Stimulated activated naive B cell treated with anti-CD40 and anti-IgM and Interleukin-4, amounts not matched to agents 10 μg/mL and 1 μg/mL and 100 μg/mL, for 72 hours (primary cell): ENCODE measurements around the gene SHROOM1.
A peak's percentile ranks its signal among the peaks of the same experiment; 100 is the strongest.

Source experiments
- ATAC-seq, 2 donors: fragments of 150-1000 bp; cut with Tn5 transposase; replicated peaks; 2 replicates each; pipeline ENCODE4 v1.10.0; 2021; ENCODE audit warnings: moderate library complexity in 1 of 2
- DNase-seq: peaks from one replicate; pipeline ENCODE4 v3.0.0; 2021
- H3K27ac Mint-ChIP-seq: one replicate; pipeline ENCODE4 v1.8.0; 2022; ENCODE audit warnings: mild to moderate bottlenecking, mixed read lengths
- H3K27me3 Mint-ChIP-seq, 2 donors: one replicate each; pipeline ENCODE4 v1.8.0; 2022; ENCODE audit warnings: mixed read lengths in 2 of 2
- H3K36me3 Mint-ChIP-seq, 2 donors: one replicate each; pipeline ENCODE4 v1.8.0; 2022; ENCODE audit warnings: mixed read lengths in 2 of 2, mild to moderate bottlenecking in 1 of 2
- H3K4me1 Mint-ChIP-seq, 2 donors: one replicate each; pipeline ENCODE4 v1.8.0; 2022; ENCODE audit warnings: mixed read lengths in 2 of 2, mild to moderate bottlenecking in 1 of 2
- H3K4me3 Mint-ChIP-seq, 2 donors: one replicate each; pipeline ENCODE4 v1.8.0; 2022; ENCODE audit warnings: mild to moderate bottlenecking in 2 of 2, mixed read lengths in 2 of 2, moderate library complexity in 1 of 2
- H3K9me3 Mint-ChIP-seq, 2 donors: one replicate each; pipeline ENCODE4 v1.8.0; 2022; ENCODE audit warnings: mixed read lengths in 2 of 2, mild to moderate bottlenecking in 1 of 2

Gene SHROOM1, protein sequence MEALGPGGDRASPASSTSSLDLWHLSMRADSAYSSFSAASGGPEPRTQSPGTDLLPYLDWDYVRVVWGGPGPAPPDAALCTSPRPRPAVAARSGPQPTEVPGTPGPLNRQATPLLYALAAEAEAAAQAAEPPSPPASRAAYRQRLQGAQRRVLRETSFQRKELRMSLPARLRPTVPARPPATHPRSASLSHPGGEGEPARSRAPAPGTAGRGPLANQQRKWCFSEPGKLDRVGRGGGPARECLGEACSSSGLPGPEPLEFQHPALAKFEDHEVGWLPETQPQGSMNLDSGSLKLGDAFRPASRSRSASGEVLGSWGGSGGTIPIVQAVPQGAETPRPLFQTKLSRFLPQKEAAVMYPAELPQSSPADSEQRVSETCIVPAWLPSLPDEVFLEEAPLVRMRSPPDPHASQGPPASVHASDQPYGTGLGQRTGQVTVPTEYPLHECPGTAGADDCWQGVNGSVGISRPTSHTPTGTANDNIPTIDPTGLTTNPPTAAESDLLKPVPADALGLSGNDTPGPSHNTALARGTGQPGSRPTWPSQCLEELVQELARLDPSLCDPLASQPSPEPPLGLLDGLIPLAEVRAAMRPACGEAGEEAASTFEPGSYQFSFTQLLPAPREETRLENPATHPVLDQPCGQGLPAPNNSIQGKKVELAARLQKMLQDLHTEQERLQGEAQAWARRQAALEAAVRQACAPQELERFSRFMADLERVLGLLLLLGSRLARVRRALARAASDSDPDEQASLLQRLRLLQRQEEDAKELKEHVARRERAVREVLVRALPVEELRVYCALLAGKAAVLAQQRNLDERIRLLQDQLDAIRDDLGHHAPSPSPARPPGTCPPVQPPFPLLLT

DNA sequence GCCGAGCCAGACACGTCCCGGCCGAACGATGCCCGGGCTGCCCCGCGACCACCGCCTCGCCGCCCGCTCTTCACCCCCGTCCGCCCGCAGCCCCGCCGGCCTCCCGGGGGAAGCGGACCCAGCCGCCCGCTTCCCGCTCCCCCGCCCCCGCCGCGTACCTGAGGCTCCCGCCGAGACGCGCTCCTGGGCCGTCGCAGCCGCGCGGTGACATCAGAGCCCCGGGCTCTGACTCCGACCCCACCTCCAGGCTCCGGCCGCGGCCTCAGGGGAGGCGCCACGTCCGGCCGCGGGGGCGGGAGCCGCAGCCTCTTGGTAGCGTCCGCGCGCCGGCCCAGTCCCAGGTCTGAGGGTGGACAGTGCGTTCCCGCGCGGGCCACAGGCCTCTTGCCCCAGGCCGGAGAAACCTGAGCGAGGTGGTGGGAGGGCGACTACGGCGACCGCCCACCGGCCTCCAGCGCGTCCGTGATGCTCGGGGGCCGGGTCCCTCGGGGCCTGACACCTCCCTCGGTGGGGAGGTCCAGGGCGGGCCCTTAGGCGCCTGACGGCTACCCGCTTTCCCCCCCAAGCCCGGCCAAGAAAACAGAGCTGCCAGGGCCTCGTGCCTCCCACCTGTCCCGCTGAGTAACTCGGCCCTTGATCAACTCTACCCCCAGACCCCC lies at the start of gene SHROOM1:
Gene SHROOM1, minus strand, starts transcription at position 212 of the 659 bp plus-strand sequence. CDS start 4,507 bp downstream, outside the sequence.
- DNase-seq = peak; percentile 32

GRCh38 chr5:132877938-132878337 lies 47.5 kb upstream of the SHROOM1 start:
- Mint-ChIP-seq H3K9me3 (no peaks in the 10 kb centered on the region), H3K27me3 (no peaks in the 10 kb centered on the region), H3K27ac (peak overlapping the region; percentile 20), H3K36me3 (peaks cover 18 to 35% of the 10 kb centered on the region in 2 donors), H3K4me1 (peaks cover 0 to 2% of the 10 kb centered on the region in 2 donors), H3K4me3 (no peak overlapping the region)
- no peak for DNase-seq
- no peak for ATAC-seq

More for the DNA sequence above, at the start of gene SHROOM1:
- ATAC-seq = peak; percentile 65 to 69
- Mint-ChIP-seq H3K9me3 (no peaks in the 10 kb centered on the region), H3K27me3 (peaks cover 37 to 49% of the 10 kb centered on the region in 2 donors), H3K36me3 (peaks cover 0 to 6% of the 10 kb centered on the region in 2 donors), H3K4me3 (peak within 1 kb of the TSS; percentile 87 to 93), H3K27ac (peak within 1 kb of the TSS; percentile 93), H3K4me1 (peaks cover 8 to 27% of the 10 kb centered on the region in 2 donors)

DNA sequence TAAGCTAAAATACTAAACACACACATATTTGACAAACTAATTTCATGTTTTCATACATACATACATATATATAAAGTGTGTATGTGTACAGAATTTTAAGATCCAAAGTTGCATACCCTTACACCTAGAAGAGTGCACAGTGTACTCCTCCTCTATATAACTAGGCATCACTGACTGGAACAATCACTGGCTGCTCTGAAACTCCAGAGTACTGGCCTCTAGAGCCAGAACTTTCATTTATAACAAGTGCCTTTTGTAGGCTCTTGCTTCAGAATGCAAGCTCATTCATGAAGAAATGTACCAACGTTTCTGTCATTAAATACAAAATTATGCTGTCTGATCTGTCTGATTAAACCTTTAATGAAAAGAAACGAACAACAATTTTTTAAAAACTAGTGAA lies 47.0 kb upstream of the SHROOM1 start:
- Mint-ChIP-seq H3K9me3 (no peaks in the 10 kb centered on the region), H3K4me3 (no peak overlapping the region), H3K4me1 (peaks cover 0 to 2% of the 10 kb centered on the region in 2 donors), H3K27ac (no peak overlapping the region), H3K27me3 (no peaks in the 10 kb centered on the region), H3K36me3 (peaks cover 16 to 37% of the 10 kb centered on the region in 2 donors)
- ATAC-seq (no peak), DNase-seq (no peak)

DNA sequence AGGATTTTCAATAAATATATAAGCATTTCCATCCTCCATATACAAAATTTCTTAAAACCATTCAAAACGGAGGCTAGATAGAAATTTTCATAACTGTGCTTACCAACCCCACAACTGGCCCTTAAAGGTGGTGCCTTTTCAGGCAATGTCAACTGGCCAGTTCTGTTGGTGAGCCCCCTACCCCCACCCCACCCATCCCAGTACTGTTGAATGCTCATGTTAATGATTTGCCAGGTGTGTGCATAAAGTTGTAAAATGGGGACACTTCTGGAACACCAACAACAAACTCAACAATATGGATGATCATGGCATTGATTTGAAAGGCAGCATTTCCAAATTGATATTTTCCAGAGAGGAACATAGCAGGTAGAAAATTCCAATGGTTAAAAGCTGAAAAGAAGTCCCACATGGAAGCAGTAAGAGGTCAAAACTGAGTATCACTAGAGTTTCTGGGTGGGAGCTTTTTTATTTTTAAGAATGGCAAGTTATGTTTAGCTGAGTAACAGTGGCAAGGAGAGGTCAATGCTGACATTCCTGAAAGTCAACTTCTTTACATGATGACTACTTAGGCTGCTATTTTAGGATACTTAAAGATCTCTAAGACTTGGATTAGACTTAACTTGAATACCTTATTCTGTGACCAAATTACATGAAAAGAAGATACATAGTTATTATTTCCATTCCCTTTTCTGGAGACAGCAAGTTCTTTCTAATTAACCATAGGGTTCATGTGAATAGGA lies 45.7 kb upstream of the SHROOM1 start:
- DNase-seq (no peak), ATAC-seq (no peak)
- peaks cover 15 to 40% of the 10 kb centered on the region in 2 donors for H3K36me3 Mint-ChIP-seq
- no peaks in the 10 kb centered on the region for H3K9me3 Mint-ChIP-seq
- H3K4me3 Mint-ChIP-seq = no peak overlapping the region
- H3K4me1 Mint-ChIP-seq = peaks cover 0 to 2% of the 10 kb centered on the region in 2 donors
- H3K27me3 Mint-ChIP-seq = no peaks in the 10 kb centered on the region
- no peak overlapping the region for H3K27ac Mint-ChIP-seq

DNA sequence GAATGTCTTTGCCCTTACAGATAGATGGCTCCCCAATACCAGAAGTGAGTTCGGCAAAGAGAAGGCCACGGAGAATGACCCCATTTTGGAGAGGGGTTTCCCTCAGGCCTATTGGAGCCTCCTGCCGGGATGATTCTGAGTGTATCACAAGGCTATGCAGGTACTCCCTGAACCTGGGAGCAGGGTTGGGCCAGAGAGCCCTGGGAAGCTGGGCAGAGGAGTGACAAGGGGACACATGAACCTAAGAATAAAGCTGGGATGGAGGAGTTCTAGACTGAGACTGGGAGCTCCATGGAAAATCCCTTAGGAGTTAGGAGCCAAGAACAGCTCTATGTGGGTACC lies 43.5 kb upstream of the SHROOM1 start:
- no peaks in the 10 kb centered on the region for H3K27me3 Mint-ChIP-seq
- H3K27ac Mint-ChIP-seq = peak overlapping the region; percentile 37
- no peaks in the 10 kb centered on the region for H3K9me3 Mint-ChIP-seq
- H3K4me3 Mint-ChIP-seq = no peak overlapping the region
- DNase-seq (no peak), ATAC-seq (no peak)
- peaks cover 3 to 6% of the 10 kb centered on the region in 2 donors for H3K4me1 Mint-ChIP-seq
- peaks cover 22 to 47% of the 10 kb centered on the region in 2 donors for H3K36me3 Mint-ChIP-seq

GRCh38 chr5:132873119-132873929 lies 42.9 kb upstream of the SHROOM1 start, which contains the start of gene LEAP2:
Gene LEAP2, plus strand, starts transcription at chr5:132873668. Its CDS starts 27 bp downstream, at chr5:132873695.
- H3K36me3 Mint-ChIP-seq = peaks cover 20 to 44% of the 10 kb centered on the region in 2 donors

GRCh38 chr5:132872788-132873118 lies 42.3 kb upstream of the SHROOM1 start:
- Mint-ChIP-seq H3K9me3 (no peaks in the 10 kb centered on the region), H3K36me3 (peaks cover 19 to 39% of the 10 kb centered on the region in 2 donors), H3K27ac (peak overlapping the region; percentile 73), H3K4me3 (no peak overlapping the region), H3K27me3 (no peaks in the 10 kb centered on the region), H3K4me1 (peaks cover 5 to 11% of the 10 kb centered on the region in 2 donors)
- ATAC-seq (no peak), DNase-seq (no peak)

More at GRCh38 chr5:132873119-132873929, 42.9 kb upstream of the SHROOM1 start, which contains the start of gene LEAP2:
- H3K27ac Mint-ChIP-seq = peak within 1 kb of the TSS; percentile 73
- H3K4me3 Mint-ChIP-seq = no peak within 1 kb of the TSS
- ATAC-seq = no peak
- peaks cover 5 to 6% of the 10 kb centered on the region in 2 donors for H3K4me1 Mint-ChIP-seq
- H3K9me3 Mint-ChIP-seq = no peaks in the 10 kb centered on the region
- DNase-seq = no peak
- H3K27me3 Mint-ChIP-seq = no peaks in the 10 kb centered on the region

GRCh38 chr5:132871459-132872284 lies 41.2 kb upstream of the SHROOM1 start:
- Mint-ChIP-seq H3K27me3 (no peaks in the 10 kb centered on the region), H3K27ac (peak overlapping the region; percentile 25), H3K36me3 (peaks cover 21 to 39% of the 10 kb centered on the region in 2 donors), H3K9me3 (no peaks in the 10 kb centered on the region), H3K4me3 (no peak overlapping the region), H3K4me1 (peaks cover 11 to 19% of the 10 kb centered on the region in 2 donors)
- no peak for ATAC-seq
- no peak for DNase-seq

GRCh38 chr5:132870801-132871200 lies 40.4 kb upstream of the SHROOM1 start:
- ATAC-seq (no peak), DNase-seq (no peak)
- Mint-ChIP-seq H3K9me3 (no peaks in the 10 kb centered on the region), H3K4me1 (peaks cover 14 to 24% of the 10 kb centered on the region in 2 donors), H3K36me3 (peaks cover 22 to 39% of the 10 kb centered on the region in 2 donors), H3K27me3 (no peaks in the 10 kb centered on the region), H3K4me3 (no peak overlapping the region), H3K27ac (peak overlapping the region; percentile 25)

- Mint-ChIP-seq H3K27ac (peak overlapping the region; percentile 47), H3K36me3 (peaks cover 18 to 36% of the 10 kb centered on the region in 2 donors), H3K4me3 (no peak overlapping the region), H3K9me3 (no peaks in the 10 kb centered on the region), H3K4me1 (peaks cover 18 to 27% of the 10 kb centered on the region in 2 donors), H3K27me3 (no peaks in the 10 kb centered on the region)
- ATAC-seq (no peak), DNase-seq (no peak)
Measured at GRCh38 chr5:132868754-132869153, 38.3 kb upstream of the SHROOM1 start.

GRCh38 chr5:132867046-132867451 lies 36.6 kb upstream of the SHROOM1 start:
- Mint-ChIP-seq H3K4me1 (peaks cover 15 to 27% of the 10 kb centered on the region in 2 donors), H3K27me3 (no peaks in the 10 kb centered on the region), H3K9me3 (no peaks in the 10 kb centered on the region), H3K4me3 (peak overlapping the region; percentile 96 to 99), H3K36me3 (peaks cover 14 to 22% of the 10 kb centered on the region in 2 donors), H3K27ac (peak overlapping the region; percentile 99)
- DNase-seq (no peak), ATAC-seq (peak in 1 of 2 donors; percentile 35)

- H3K4me3 Mint-ChIP-seq = peak within 1 kb of the TSS; percentile 96 to 99
- peak; percentile 97 to 99 for ATAC-seq
- H3K36me3 Mint-ChIP-seq = peaks cover 14 to 20% of the 10 kb centered on the region in 2 donors
Measured at GRCh38 chr5:132866342-132867045, 36.0 kb upstream of the SHROOM1 start, which contains the start of the genes GDF9 and UQCRQ. Gene GDF9, minus strand, starts transcription at chr5:132866469. Its CDS starts 1,936 bp downstream, at chr5:132864533. Gene UQCRQ, plus strand, starts transcription at chr5:132866642. Its CDS starts 240 bp downstream, at chr5:132866882.

More at GRCh38 chr5:132866342-132867045, 36.0 kb upstream of the SHROOM1 start, which contains the start of the genes GDF9 and UQCRQ:
- no peaks in the 10 kb centered on the region for H3K27me3 Mint-ChIP-seq
- H3K27ac Mint-ChIP-seq = peak within 1 kb of the TSS; percentile 99
- DNase-seq = peak; percentile 94
- H3K9me3 Mint-ChIP-seq = no peaks in the 10 kb centered on the region
- peaks cover 15 to 27% of the 10 kb centered on the region in 2 donors for H3K4me1 Mint-ChIP-seq
